GM21619 (cell line): ENCODE measurements around the gene RELT.

ENCODE experiments used
- ATAC-seq: cut with Tn5 transposase; IDR thresholded peaks from one replicate; pipeline ENCODE4 v1.9.1; 2021; ENCODE audit not compliant: unreplicated experiment

The RELT gene

GRCh38 chr11:73374151-73374550 lies 2.0 kb upstream of the RELT start:
- no peak for ATAC-seq

GRCh38 chr11:73375830-73376159 lies 404 bp upstream of the RELT start:
- no peak for ATAC-seq

GRCh38 chr11:73376803-73377629 lies 817 bp downstream of the RELT start:
- peak; percentile 18 for ATAC-seq

GRCh38 chr11:73379189-73379880 lies 3.1 kb downstream of the RELT start:
- ATAC-seq = no peak

GRCh38 chr11:73380331-73380730 lies 4.1 kb downstream of the RELT start:
- no peak for ATAC-seq

GRCh38 chr11:73380897-73381410 lies 4.8 kb downstream of the RELT start:
- ATAC-seq = no peak

- ATAC-seq = no peak
Observed at GRCh38 chr11:73381589-73381988, 5.4 kb downstream of the RELT start.

- ATAC-seq = no peak
Observed at GRCh38 chr11:73382183-73382582, 6.0 kb downstream of the RELT start.

GRCh38 chr11:73382747-73383146 lies 6.5 kb downstream of the RELT start:
- no peak for ATAC-seq

GRCh38 chr11:73383249-73384124 lies 7.3 kb downstream of the RELT start:
- ATAC-seq = no peak

- ATAC-seq = no peak
Observed at GRCh38 chr11:73384125-73384441, 7.9 kb downstream of the RELT start.

- ATAC-seq = no peak
Observed at GRCh38 chr11:73384531-73384871, 8.3 kb downstream of the RELT start.

- no peak for ATAC-seq
Observed at GRCh38 chr11:73384872-73385689, 8.9 kb downstream of the RELT start.

- ATAC-seq = no peak
Observed at GRCh38 chr11:73386016-73386415, 9.8 kb downstream of the RELT start.

- no peak for ATAC-seq
Observed at GRCh38 chr11:73386546-73386945, 10.3 kb downstream of the RELT start.

GRCh38 chr11:73387594-73388264 lies 11.5 kb downstream of the RELT start:
- ATAC-seq = no peak

GRCh38 chr11:73388265-73389133 lies 12.3 kb downstream of the RELT start:
- ATAC-seq = no peak

- ATAC-seq = no peak
Observed at GRCh38 chr11:73389134-73389525, 12.9 kb downstream of the RELT start.

- no peak for ATAC-seq
Observed at GRCh38 chr11:73389916-73390315, 13.7 kb downstream of the RELT start.
